Peyer's patch (tissue), 4 donors: ENCODE data around the gene CA7. TPM values are rescaled to one million over a fixed set of nuclear protein-coding genes. Genes with fewer than 3 reads are reported as not detected.
A peak's percentile ranks its signal among the peaks of the same experiment; 100 is the strongest.

ENCODE experiments used
- DNase-seq, 3 donors: peaks; one replicate each; pipeline ENCODE4 v3.0.0-alpha.2; 2017 to 2019
- H3K27ac ChIP-seq, 4 donors: fragments of 200-600 bp; sonication (generic); one replicate each; pipeline ENCODE4 v1.5.1; 2016 to 2019
- H3K27me3 ChIP-seq, 2 donors: fragments of 200-600 bp; sonication (generic); one replicate each; pipeline ENCODE4 v1.5.1; 2019
- H3K36me3 ChIP-seq, 3 donors: fragments of 200-600 bp; sonication (generic); one replicate each; pipeline ENCODE4 v1.5.1; 2016 to 2019
- H3K4me1 ChIP-seq, 4 donors: fragments of 200-600 bp; sonication (generic); one replicate each; pipeline ENCODE4 v1.5.1; 2016 to 2019
- H3K4me3 ChIP-seq, 4 donors: fragments of 200-600 bp; sonication (generic); 1 replicate in 3 of 4; 2 replicates in 1 of 4; pipeline ENCODE4 v1.5.1; 2016 to 2019; ENCODE audit warnings: mild to moderate bottlenecking in 1 of 4
- H3K9me3 ChIP-seq, 4 donors: fragments of 200-600 bp; sonication (generic); one replicate each; pipeline ENCODE4 v1.5.1; 2016 to 2019; ENCODE audit warnings: mild to moderate bottlenecking in 1 of 4
- POLR2A ChIP-seq, 2 donors: fragments of 450-650 bp; IDR thresholded peaks; one replicate each; pipeline ENCODE4 v1.5.1; 2017; ENCODE audit warnings: antibody characterized with exemption in 2 of 2, mild to moderate bottlenecking in 2 of 2, moderate library complexity in 2 of 2
- total RNA-seq, 4 donors: library from RNA; depleted of rRNA; stranded (reverse); fragments of >200 nt; gene quantifications; one replicate each; pipeline ENCODE4 v1.1.0, GENCODE V29; 2016
- TF ChIP-seq, protein P1 (sequence below), 6 experiments: fragments of 450-650 bp in 4 of 6; fragments of 200-600 bp in 2 of 6; sonication (generic) in 1 of 6; IDR thresholded peaks; one replicate each; pipeline ENCODE4 v1.5.1; 2017 to 2019; ENCODE audit warnings: antibody characterized with exemption in 6 of 6, mild to moderate bottlenecking in 3 of 6, moderate library complexity in 1 of 6

The CA7 gene
- total RNA-seq, 4 donors from 2014 or later, result 13.2 to 59.4 (median 32.2) TPM

GRCh38 chr16:66857437-66857836 is 13.2 kb downstream of the CA7 start:
- H3K27ac ChIP-seq, result no peak overlapping the region
- no peaks in the 10 kb centered on the region for H3K27me3 ChIP-seq
- H3K4me3 ChIP-seq, result no peak overlapping the region
- TF ChIP-seq, protein P1, sequence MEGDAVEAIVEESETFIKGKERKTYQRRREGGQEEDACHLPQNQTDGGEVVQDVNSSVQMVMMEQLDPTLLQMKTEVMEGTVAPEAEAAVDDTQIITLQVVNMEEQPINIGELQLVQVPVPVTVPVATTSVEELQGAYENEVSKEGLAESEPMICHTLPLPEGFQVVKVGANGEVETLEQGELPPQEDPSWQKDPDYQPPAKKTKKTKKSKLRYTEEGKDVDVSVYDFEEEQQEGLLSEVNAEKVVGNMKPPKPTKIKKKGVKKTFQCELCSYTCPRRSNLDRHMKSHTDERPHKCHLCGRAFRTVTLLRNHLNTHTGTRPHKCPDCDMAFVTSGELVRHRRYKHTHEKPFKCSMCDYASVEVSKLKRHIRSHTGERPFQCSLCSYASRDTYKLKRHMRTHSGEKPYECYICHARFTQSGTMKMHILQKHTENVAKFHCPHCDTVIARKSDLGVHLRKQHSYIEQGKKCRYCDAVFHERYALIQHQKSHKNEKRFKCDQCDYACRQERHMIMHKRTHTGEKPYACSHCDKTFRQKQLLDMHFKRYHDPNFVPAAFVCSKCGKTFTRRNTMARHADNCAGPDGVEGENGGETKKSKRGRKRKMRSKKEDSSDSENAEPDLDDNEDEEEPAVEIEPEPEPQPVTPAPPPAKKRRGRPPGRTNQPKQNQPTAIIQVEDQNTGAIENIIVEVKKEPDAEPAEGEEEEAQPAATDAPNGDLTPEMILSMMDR (IDR thresholded peaks at IDR 0.05), result no peak
- TF ChIP-seq POLR2A (IDR thresholded peaks at IDR 0.05), result no peak
- H3K36me3 ChIP-seq, result no peaks in the 10 kb centered on the region
- no peak for DNase-seq
- no peaks in the 10 kb centered on the region for H3K4me1 ChIP-seq
- H3K9me3 ChIP-seq, result no peaks in the 10 kb centered on the region

- H3K36me3 ChIP-seq, result no peaks in the 10 kb centered on the region
- H3K27me3 ChIP-seq, result no peaks in the 10 kb centered on the region
- H3K9me3 ChIP-seq, result no peaks in the 10 kb centered on the region
- no peak for TF ChIP-seq POLR2A (IDR thresholded peaks at IDR 0.05)
- TF ChIP-seq, protein P1 (IDR thresholded peaks at IDR 0.05), result no peak
- no peak overlapping the region for H3K4me3 ChIP-seq
- no peaks in the 10 kb centered on the region for H3K4me1 ChIP-seq
- DNase-seq, result peak in 1 of 3 donors; percentile 57
- no peak overlapping the region for H3K27ac ChIP-seq
These were observed 14.7 kb downstream of the CA7 start for GRCh38 chr16:66858740-66859396.

GRCh38 chr16:66859397-66860068 is 15.3 kb downstream of the CA7 start:
- DNase-seq, result no peak
- Histone ChIP-seq H3K4me3 (no peak overlapping the region), H3K36me3 (no peaks in the 10 kb centered on the region), H3K27ac (no peak overlapping the region), H3K4me1 (no peaks in the 10 kb centered on the region), H3K9me3 (no peaks in the 10 kb centered on the region), H3K27me3 (no peaks in the 10 kb centered on the region)
- TF ChIP-seq, protein P1 (IDR thresholded peaks at IDR 0.05), result no peak
- TF ChIP-seq POLR2A (IDR thresholded peaks at IDR 0.05), result no peak

DNA sequence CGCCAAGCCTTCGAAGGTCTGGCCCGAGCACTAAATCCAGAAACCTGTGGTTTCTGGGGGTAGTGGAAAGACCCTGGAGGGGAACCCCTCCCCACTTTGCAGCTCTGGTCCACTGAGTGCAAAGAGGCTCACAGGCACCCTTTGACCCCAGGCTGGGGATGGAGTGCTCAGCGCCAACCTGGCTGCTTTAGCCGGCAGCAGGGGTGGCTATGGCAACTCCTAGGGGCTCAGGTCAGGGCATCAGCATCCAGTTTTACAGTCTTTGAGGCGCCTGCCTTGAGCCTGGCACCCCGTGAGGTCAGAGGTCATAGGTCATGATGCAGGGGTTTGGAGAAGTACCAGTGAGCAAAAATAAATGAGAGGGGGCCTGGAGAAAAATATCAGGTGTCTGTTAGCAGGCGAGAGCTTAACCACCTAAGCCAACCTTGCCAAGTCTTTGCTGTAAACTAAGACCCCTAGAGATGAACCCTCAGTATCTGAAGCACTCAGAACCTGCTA is 17.9 kb downstream of the CA7 start:
- Histone ChIP-seq H3K36me3 (no peaks in the 10 kb centered on the region), H3K27me3 (no peaks in the 10 kb centered on the region), H3K27ac (no peak overlapping the region), H3K4me3 (no peak overlapping the region), H3K4me1 (no peaks in the 10 kb centered on the region), H3K9me3 (no peaks in the 10 kb centered on the region)
- DNase-seq, result no peak
- no peak for TF ChIP-seq POLR2A (IDR thresholded peaks at IDR 0.05)
- TF ChIP-seq, protein P1 (IDR thresholded peaks at IDR 0.05), result no peak

DNA sequence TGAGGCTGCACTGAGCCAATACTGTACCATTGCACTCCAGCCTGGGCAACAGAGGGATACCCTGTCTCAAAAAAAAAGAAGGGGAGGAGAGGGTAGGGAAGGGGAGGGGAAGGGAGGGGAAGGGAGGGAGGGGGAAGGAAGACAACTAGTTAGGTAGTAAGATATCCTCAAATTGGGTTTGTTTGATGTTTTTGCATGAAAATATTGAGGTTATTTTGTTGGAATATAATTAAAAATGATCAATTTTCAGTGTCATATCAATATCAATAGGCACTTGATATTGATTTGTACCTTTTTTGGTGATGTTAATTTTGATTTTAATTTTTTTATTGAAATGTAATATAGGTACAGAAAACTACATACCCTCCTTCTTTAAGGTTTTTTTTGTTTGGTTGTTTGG is 19.5 kb downstream of the CA7 start:
- Histone ChIP-seq H3K4me1 (no peaks in the 10 kb centered on the region), H3K4me3 (no peak overlapping the region), H3K36me3 (no peaks in the 10 kb centered on the region), H3K9me3 (no peaks in the 10 kb centered on the region), H3K27ac (no peak overlapping the region), H3K27me3 (no peaks in the 10 kb centered on the region)
- no peak for TF ChIP-seq POLR2A (IDR thresholded peaks at IDR 0.05)
- TF ChIP-seq, protein P1 (IDR thresholded peaks at IDR 0.05), result no peak
- DNase-seq, result no peak
